CD4-positive, alpha-beta T cell treated with Interleukin-6 for 4 hours (primary cell): ENCODE data around the gene TRPM2.

Experiments
- DNase-seq: peaks from one replicate; pipeline ENCODE4 v3.0.0-alpha.2; 2020; ENCODE audit warnings: mixed read lengths

Gene TRPM2

GRCh38 chr21:44471341-44471740 lies 117.9 kb downstream of the TRPM2 start:
- no peak for DNase-seq

- DNase-seq, result no peak
Measured at GRCh38 chr21:44471996-44472395, 118.6 kb downstream of the TRPM2 start.

GRCh38 chr21:44473915-44474555 lies 120.6 kb downstream of the TRPM2 start:
- DNase-seq, result no peak

DNA sequence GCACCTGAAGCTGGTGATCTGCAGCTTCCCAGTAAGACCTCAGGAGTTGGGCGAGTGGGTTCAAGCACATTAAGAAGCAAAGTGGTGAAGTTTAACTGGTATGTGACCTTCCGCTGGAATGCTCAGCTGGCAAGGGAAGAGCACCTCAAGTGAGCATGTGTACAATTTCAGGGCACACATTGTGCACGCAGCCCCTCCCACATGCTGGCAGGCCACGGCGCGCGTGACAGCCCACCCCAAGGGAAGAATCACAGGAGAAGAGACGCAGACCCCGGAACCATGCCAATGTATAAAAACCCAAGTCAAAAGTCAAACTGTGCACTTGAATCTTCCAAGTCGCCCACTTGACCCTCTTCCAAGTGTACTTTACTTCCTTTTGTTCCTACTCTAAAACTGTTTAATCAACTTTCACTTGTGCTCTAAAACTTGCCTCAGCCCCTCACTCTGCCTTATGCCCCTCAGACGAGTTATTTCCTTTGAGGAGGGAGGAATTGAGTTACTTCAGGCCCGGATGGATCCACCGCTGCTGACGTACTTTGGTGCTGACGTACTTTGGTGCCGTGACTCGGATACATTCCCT lies 121.9 kb downstream of the TRPM2 start:
- DNase-seq, result no peak

DNA sequence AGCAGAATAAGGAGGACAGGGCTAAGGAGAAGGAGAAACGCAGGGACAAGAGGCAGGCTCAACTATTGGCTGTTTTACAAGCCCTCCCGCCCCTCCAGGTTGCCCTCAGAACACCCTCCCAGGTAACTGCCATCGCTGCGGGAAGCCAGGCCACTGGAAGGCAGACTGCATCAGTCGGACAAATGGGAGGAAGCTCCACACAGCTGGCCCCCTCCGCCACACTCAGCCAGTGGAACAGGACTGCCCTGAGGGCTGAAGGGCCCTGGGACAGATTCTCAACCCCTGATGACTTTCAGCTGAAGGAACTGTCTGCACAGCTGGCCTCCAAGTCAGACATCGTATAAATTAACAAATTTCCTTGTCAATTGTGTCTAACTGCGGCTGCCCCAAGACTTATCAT lies 123.7 kb downstream of the TRPM2 start:
- no peak for DNase-seq

DNA sequence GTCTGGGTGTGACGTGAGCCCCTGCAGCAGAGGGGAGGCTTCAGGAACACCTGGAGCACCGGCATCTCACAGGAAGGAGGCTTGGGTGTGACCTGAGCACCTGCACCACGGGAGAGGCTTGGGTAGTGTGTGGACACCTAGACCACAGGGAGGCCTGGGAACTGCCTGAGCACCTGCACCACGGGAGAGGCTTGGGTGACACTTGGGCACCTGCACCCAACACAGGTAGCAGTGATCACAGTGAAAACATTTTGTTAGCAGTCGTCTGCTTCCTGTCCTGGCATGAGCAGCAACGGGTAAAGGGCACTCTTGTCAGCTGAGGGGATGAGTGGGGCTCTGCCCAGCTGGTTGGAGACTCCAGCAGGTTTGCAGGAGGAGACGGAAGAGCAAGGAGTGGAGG lies 124.3 kb downstream of the TRPM2 start:
- DNase-seq, result no peak

DNA sequence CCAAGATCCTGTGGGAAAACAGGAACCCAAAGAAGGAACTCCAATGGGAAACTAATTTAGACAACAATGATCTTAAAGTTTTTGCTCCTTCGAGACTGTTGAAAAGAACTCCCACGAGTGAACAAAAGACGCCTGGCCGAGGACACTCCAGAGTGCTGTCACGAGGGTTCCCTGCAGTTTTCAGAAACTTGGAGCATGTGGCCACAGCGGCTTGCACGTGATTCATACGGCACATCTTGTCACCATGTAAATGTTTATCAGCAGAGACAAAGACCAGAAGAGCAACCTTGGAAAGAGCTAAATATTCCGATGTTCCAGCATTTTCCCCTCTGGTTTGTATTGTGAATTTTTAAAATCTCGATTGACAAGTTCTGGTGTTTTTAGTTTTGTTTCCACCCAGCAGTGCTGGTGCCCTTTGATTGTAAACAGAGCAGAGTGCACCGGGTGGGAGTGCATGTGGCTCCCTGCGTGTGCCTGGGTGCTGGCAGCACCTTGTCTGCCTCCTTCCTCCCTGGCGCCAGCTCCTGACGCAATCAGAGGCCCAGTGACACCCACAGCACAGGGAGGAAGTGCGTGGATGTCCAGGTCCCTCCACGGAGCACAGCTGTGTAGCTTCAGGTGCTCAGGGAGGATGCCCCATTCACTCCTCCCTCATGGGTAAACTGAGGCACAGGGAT lies 124.8 kb downstream of the TRPM2 start:
- DNase-seq, result no peak

DNA sequence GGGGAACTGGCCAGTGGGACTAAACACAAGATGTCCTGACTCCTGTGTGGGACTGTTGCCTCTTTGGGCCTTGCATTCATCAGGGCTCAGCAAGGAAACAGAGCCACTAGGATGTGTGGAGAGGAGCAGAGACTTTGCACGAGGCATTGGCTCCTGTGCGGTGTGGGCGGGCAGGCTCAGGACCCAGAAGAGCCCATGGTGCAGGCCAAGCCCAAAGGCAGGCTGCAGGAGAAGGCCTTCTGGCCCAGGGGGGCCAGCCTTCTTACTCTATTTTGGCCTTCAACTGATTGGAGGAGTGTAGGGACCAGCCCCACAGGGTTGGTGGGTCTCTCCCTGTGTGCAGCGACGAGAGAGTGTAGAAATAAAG lies 125.4 kb downstream of the TRPM2 start:
- DNase-seq, result no peak

DNA sequence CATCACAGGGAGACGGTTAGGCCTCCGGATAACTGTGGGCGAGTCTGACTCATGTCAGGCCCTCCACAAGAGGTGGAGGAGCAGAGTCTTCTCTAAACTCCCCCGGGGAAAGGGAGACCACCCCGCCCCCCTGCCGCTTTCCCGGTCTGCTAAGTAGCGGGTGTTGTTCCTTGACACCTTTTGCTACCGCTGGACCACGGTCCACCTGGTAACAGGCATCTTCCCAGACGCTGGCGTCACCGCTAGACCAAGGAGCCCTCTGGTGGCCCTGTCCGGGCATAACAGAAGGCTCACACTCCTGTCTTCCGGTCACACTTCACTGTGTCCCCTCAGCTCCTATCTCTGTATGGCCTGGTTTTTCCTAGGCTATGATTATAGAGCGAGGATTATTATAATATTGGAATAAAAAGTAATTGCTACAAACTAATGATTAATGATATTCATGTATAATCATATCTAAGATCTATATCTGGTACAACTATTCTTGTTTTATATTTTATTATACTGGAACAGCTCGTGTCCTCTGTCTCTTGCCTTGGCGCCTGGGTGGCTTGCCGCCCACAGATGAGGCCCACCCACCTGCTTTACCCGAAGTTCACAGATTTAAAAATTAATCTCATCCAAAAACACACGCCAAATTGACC lies 126.3 kb downstream of the TRPM2 start:
- DNase-seq, result peak; percentile 29

DNA sequence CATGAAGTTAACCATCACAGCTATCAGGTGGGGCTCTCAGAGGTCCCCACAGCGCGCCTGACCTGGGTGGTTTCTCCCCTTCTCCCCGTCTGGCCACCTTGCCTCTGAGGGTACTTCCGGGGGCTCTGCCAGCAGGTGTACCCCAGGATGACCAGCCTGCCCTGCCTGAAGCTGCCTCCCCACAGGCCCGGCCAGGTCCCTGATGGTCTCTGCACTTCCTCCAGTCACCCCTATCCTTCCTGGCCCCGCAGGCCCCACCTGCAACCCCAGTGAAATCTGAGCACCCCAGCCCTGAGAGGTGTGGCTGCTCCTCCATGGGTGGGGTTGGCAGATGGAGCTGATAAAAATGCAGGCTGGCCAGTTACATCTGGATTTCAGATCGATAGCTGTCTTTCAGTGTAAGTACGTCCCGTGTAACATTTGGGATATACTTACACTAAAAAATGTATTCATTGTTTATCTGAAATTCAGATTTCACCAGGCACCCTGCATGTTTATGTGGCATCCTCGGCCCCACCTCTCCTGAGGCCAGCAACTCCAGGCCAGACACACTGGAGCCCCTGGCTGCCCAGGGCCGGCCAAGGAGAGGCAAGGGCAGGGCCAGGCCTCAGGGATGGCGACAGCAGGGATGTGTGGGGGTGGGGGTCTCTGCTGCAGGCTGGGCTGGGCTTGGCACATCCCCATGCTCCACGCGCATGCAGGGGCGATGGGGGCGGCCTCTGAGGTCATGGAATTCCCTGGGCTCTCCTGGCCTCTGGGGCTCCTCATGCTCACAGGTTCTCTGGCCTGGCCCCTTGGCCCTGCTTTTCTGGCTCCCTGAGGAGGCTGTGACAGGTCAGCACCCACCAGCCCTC lies 127.0 kb downstream of the TRPM2 start:
- DNase-seq, result no peak

DNA sequence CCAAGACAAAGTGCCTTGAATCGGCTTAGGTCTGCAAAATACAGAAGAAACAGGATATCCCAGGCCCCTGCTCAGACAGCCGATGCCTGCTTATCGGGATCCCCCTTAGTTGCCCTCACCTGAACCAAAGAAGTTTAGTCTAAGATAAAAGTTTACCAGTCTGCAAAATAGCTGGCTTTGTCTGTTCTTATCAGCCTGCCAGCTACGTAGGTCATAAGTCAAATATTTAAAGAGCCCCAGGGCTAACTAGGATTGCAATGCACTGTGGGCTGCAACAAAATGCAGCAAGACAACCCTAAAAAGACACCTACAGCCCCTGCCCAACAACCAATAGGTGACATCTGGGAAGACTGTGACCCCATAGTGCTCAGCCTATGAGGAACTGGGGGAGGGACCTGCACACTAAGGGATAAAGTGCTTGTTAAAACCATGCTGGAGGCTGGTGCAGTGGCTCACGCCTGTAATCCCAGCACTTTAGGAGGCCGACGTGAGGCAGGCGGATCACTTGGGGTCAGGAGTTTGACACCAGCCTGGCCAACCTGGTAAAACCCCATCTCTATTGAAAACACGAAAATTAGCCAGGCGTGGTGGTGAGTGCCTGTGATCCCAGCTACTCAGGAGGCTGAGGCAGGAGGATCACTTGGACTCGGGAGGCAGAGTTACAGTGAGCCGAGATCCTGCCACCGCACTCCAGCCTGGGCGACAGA lies 129.3 kb downstream of the TRPM2 start:
- no peak for DNase-seq

DNA sequence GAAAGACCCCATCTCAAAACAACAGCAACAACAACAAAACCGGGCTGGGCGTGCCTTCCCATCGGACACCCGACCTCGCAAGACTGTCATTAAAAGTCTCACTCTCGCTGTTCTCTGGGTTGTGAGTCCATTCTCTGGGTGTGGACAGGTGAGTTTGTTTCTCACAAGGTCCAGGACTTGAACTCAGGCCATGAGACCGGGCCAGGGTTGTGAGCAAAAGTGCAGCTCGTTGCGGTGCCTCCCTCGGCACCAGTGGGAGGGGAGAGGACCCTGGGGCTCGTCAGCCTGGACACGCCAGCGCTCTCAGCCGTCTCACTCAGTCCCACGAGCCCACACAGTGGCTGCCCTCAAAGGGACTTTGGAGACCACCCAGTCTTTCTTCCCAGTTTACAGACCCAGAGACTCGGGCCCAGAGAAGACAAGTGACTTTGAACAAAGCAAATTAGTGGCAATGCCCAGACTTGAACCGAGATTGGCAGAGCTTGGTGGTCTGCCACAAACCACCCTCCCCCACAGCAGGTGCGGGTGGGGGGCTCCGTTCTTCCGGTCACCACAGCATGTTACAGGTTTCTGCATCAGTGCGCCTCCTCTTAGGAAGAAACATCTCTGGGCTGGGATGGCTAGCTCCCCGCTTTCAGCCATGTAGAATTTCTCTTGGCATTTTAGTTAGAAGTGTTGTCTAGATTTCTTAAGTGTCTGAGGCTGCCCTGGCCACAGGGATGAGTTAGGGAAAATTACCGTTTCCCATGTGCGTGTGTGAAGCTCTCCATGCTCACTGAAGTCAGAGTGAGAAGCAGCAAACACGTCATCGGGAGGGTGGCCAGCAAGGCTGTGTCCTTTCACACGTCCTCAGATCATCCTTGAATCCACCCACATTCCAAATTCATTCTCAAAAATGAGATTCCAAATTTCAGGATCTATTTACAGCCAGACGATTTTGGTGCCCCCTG lies 130.1 kb downstream of the TRPM2 start:
- DNase-seq, result no peak

DNA sequence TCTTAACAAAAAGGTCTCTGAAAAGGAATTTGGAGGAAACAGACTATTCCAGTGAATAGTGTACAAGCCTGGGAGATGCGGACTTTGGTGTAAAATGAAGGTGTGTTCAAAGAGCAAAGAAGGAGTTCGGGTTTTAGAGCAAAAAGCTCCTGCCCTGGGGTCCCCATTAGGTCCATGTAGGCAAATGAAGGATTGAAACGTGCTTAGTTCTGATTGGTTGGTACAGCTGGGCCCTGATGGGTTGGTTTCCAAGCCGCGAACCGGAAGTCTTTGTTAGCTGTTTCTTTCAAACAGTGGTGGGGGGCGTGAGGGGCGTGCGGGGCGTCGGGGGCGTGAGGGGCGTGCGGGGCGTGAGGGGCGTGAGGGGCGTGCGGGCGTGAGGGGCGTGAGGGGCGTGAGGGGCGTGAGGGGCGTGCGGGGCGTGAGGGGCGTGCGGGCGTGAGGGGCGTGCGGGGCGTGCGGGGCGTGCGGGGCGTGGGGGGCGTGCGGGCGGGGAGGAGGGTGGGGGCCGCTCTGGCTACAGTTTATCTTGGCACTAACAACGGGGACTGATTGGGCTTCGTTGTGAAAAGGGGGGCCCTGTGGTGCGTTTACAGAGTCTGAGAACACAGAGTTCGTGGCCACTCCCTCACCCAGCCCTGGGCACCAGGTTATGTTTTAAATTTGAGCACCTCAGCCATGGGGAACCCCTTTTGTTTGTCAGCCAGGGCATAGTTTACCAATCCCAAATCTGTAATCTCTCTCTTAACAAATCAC lies 131.3 kb downstream of the TRPM2 start:
- DNase-seq, result no peak

DNA sequence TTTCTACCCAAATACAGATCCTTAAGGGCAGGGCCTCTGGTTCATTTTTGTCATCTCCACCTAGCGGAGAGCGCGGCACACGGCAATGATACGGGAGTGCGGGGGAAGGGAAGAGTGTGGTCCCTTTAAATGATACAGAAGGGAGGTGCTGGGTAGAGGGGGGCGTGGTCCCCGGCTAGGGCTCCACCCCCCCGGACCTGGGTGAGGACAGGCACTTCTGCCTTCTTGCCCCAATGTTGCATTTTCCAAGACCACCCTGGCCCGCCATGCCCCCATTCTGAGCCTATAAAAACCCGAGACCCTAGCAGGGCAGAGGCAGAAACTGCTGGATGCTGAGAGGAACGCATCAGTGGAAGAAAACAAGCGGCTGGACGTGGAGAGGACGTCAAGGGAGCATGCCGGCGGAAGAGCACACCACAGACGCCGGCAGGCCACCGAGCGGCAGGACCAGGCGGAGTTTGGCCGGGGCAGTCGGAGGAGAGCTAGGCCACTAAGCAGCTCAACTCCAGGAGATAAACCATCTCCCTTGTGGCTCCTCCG lies 131.9 kb downstream of the TRPM2 start:
- peak; percentile 62 for DNase-seq

GRCh38 chr21:44485796-44486195 lies 132.4 kb downstream of the TRPM2 start:
- DNase-seq, result no peak

DNA sequence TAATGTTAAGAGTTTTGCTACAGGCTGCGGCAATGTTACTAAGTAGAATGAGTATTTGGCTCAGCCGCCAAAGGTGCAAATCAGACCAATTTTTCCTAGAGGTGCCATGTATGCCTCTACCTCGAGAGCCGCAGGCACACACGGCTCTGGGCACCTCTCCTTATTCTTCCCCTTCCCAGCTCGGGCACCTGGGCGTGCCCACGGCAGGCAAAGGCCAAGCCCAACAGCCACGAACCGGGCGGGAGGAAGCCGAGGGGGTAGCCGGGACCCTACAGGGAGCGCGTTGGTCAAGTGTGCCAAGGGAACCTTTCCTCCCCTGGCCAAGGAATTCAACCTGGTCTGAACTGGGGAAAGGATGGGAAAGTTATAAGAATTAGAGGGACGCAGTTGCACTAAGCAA lies 132.9 kb downstream of the TRPM2 start:
- no peak for DNase-seq

DNA sequence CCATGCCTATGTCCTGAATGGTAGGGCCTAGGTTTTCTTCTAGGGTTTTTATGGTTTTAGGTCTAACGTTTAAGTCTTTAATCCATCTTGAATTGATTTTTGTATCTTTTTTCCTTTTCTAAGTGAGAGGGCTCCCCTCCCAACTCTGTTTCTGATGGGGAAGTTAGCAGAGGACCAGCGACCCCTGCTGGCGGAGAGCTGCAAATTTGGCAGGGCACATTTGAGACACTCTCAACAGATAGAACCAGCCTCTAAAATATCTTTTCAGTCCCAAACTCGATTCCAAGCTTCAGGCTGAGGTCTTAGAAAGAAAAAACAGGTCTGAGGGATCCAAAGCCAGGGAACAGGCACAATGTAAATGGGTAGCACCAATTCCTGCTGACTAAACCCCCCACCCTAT lies 134.4 kb downstream of the TRPM2 start:
- peak; percentile 49 for DNase-seq

DNA sequence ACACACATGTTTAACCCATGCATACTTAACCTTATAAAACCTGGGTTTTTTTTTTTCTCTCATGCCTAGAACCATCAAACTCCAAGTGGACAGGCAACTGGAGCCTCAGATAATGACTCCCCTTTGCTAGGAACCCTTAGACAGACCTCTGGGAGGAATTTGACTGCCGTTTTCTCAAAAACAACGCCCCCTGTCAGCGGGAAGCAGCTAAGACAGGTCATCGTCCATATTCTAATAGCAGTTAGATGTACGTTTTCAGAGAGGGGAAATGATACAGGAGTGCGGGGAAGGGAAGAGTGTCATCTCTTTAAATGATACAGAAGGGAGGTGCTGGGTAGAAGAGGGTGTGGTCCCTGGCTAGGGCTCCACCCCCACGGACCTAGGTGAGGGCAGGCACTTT lies 136.5 kb downstream of the TRPM2 start:
- DNase-seq, result no peak

DNA sequence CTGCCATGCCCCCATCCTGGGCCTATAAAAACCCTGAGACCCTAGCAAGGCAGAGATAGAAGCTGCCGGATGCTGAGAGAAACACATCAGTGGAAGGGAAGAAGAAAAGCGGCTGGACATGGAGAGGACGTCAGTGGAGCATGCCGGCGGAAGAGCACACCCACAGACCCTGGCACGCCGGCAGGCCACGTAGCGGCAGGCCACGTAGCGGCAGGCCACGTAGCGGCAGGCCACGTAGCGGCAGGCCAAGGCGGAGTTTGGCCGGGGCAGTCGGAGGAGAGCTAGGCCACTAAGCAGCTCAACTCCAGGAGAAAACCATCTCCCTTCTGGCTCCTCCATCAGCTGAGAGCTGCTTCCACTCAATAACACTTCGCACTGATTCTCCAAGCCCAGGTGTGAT lies 137.0 kb downstream of the TRPM2 start:
- no peak for DNase-seq

DNA sequence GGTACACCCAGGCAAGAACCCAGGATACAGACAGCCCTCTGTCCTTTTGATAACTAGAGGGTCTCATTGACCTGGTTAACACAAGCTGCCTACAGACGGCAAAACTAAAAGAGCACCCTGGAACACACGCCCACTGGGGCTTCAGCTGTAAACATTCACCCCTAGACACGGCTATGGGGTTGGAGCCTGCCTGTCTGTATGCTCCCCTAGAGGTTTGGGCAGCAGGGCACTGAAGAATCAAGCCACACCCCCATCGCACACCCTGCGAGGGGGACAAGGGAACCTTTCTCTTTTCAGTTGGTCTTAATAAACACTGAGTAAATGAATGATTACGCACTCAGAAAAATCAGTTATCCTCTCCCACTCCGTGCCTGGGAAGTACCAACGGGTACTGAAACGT lies 137.4 kb downstream of the TRPM2 start:
- DNase-seq, result no peak
